CD4-positive, alpha-beta T cell treated with Interleukin-12 subunit alpha and Interleukin-12 subunit beta, for 1 hour (primary cell): Measurements from ENCODE around the gene SNX25.
A peak's percentile ranks its signal among the peaks of the same experiment; 100 is the strongest.

Experiments used
- DNase-seq: peaks from one replicate; pipeline ENCODE4 v3.0.0-alpha.2; 2020

SNX25 gene

DNA sequence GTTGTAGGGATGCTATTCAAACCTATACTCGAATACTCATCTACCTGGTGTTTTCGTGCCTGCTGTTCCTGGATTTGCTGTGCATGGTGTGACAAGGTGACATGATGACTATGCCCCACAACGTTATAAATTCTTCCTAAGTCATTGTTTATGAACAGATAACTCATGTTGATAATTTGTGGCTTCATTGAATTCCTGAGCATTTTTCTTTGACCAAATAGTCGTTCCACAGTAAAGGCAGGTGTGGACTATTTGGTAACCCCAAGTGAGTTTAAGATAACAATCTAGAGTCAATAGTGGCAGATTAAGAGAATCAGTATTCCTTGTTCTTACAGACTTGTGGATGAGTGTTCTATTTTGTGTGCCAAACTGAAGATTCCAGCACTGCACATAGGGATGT, 59.9 kb downstream of the SNX25 start:
- DNase-seq = no peak

DNA sequence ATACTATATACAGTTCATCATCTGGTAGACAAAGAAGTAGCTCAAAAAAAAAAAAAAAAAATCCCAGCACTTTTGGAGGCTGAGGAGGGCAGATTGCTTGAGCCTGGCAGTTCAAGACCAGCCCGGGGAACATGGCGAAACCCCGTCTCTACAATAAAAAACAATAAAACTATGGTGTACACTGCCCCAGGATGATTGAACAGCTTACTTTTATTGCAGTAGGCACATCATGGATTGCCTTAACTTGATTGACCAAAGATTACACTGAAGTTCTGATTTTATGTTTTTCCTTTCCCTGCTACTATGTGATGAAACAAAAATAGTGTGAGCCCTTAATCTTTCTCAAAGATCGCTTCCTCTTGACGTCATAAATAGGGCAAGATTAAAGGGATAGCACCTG, 60.6 kb downstream of the SNX25 start:
- no peak for DNase-seq

DNA sequence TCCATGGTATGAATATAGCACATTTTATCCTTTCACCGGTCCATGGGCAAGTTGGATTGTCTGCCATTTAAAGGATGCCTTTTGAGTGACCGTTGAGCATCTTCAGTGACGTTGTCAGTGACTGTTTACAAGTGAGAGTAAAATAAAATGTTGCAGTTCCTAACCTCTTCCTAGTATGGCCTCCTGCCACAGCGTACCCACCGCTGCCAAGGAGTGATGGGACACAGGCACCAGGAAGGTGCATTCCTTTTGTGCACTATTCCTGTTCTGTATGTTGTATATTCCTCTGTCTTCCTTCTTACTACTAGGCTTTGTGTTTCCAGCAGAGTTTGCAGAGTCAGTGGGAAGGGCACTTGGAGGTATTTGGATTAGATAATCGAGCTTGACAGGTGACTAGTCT, 61.5 kb downstream of the SNX25 start:
- DNase-seq = no peak

DNA sequence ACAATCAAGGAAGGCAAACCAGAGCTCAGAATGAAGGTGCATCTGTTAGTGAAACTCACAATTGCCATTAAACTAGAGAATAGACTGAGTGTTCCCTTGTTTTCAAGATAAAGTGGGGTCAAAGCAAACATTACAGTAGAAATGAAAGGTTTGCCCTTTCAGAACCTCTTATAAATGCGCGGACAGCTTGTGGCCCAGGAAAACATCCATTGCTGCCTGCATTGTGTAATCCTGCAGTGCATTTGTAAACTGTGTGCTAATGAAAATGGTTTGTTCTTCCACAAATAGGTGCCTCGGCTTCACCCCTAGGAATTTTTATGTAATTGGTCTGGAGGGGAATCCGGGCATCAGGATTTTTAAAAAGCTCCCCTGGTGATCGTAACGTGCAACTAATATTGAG, 62.8 kb downstream of the SNX25 start:
- DNase-seq = no peak

DNA sequence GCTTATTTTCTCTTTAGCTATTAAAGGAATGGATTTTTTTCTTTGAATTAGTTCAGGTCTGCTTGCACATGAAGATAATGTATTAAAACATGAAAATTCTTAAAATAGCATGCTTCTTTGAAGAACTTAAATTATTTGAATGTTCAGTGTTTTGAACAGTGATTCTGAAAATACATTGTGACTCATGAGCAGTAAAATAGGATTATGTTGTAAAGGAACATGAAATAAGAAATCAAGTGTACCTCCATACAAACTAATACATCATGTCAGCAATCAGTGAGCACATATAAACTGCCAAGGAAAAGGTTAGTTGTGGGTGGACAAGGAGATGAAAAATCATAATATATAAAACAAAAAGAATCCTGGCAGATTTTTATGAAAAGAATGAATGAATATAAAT, 66.1 kb downstream of the SNX25 start:
- DNase-seq = no peak

DNA sequence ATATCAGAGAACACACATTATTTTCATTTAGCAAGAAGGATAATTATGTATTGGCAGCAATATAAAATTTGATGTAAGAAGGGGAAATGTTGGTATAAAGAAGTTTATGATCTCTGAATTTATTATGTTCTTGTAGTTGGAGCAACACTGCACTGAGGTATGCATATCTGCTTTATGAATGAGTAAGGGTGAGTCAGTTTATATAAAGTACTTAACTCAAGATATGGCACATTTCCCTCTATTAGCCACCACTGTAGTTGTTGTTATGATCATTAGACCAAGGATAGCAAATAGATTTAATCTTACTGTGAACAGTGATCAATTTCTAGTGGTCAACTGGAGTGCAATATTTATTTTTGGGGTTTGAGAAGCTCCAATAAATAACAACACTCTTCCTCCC, 66.6 kb downstream of the SNX25 start:
- no peak for DNase-seq

DNA sequence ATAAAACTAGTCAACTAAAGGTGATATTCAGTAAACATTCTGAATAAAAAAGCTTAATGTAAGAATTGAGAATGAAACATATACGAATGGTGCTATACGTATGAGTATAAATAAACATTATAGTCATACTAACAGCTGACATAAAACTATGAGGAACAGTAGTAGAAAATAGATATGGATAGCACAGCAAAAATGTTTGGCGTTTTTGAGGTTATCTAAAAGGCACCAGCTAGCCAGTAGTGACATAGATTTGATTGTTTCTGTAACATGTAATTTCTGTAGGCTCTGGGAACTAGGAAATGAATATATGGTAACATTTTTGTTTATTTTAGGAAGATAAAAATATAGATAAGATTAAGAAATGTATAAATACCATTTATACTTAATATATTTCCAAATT, 69.3 kb downstream of the SNX25 start:
- no peak for DNase-seq

DNA sequence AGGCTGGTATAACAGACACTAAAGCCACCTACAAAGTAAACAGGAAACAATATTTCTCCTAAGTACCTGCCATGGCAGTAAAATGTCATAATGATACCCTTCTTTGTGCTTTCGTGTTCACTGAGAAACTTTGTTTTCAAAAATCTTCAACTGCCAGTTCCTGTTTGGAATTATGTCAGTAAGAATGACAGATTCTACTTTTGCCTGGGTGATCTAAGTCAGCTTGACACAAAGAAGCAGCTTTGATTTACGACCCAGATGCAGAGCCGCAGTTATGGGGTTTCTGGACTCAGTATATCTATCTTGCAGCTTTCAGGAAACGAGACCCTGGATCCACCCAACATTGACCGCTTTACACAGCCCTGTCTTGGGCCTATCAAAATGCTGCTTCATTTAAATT, 71.2 kb downstream of the SNX25 start:
- DNase-seq = no peak

DNA sequence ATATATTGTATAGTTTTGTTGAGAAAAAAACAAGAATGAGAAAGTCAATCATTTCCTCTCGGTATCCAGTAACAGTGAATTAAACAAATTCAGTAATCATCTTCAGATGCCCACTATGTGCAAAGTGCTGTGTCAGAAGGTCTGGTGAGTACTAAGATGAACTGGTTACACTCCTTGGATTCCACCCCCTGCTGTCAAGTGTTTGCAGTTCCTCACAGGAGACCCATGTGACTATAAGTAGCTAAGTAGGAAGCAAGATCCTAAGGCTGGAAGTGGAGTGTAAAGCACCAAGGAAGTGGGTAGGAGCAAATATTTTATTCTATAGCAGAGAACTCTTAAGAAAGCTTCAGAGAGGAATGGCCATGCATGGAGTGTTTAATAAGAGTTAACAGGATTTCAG, 73.6 kb downstream of the SNX25 start:
- DNase-seq = no peak

DNA sequence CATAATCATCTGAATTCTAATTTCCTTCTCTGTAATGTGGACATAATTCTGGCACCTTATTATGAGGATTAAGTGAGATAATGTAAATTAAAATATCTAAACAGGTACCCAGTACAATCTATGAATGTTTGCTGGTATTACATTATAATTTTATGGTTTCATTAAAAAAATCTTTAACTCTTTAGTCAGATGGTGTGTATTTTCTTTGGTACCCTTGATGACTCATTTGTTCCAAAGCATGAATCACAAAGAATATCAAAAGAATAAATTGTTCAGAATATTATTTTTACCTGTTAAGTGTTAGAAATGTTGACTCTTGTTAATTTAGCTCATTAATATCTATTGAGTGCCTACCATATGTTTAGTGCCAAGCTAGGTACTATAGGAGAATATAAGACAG, 74.3 kb downstream of the SNX25 start:
- no peak for DNase-seq

DNA sequence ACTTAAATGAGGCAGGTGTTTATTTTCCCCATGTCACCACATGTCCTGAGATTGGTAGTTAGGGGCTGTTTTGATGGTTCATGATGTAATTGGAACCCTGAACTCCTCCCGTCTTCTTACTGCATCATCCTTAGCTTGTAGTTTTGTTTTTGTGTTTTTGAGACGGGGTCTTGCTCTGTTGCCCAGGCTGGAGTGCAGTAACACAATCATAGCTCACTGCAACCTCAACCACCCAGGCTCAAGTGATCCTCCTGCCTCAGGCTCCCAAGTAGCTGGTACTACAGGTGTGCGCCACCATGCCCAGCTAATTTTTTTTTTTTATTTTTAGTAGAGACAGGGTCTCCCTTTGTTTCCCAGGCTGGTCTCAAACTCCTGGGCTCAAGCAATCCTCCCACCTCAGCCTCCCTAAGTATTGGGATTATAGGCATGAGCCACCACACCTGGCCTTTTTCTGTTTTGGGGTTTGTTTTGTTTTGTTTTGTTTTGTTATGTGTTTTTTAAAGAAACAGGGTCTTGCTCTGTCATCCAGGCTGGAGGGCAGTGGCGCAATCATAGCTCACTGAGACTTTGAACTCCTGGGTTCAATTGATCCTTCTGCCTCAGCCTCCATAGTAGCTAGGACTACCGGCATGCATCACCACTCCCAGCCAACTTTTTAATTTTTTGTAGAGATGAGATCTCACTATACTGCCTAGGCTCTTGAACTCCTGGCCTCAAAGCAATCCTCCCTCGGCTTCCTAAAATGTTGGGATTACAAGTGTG, 76.4 kb downstream of the SNX25 start:
- DNase-seq = no peak

DNA sequence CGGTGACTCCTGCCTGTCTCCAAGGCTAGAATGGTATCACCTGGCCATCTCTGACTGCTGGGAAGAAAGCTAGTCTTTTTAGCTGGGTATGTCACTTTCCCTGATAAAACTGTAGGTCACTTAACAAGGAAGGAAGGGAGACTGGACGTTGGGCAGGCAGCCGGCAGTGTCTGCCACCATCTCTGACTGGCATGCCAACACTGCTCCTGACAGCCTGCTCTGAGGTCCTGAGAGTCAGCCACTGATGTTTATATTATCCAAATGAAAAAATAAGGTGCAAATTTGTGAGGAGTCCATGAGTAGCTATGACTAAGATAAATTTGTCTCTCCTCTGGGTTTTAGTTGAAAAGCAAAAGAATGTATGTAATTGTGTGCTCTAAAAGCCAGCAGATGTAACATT, 77.2 kb downstream of the SNX25 start:
- no peak for DNase-seq

DNA sequence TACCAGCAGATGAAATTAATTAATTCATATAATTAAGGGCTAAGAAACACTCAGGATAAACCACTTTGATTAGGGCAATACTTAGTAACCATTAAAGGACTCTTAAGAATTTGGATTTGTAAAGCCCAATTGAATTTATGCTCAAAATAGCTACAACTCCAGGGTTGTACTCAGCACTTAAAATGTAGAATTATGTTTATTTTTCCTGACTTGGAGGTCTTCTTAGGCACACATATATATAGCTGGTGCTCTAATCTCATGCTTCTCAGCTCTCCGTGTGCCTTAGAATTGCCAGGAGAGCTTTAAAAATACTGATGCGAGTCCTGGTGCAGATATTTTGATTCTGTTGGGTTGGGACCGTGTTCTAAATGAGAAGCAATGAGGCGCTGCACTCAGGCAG, 77.6 kb downstream of the SNX25 start:
- DNase-seq = no peak

DNA sequence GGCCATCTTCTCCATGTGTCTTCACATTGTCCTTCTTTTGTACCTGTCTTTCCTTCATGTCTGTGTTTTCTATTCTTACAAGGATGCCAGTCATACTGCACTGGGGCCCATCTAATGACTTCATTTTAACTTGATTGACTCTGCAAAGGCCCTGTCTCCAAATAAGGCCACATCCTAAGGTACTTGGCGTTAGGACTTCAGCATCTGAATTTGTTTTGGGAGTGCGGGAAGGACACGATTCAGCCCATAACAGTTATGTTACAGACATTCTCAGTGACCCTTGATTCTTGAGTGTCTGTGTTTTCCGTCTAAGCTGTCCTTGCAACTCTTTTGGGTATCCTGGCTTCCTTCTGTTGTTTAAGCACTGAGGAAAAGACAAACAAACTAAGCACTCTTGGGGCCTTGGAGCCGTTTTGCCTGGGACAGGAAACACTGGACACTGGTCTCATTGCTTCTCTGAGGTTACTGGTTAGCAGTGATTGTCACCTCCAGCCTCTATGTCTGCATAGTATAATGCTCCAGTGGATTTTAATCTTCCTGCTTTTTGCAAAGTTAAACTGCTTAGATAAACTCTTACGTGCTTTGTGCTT, 80.7 kb downstream of the SNX25 start:
- no peak for DNase-seq

DNA sequence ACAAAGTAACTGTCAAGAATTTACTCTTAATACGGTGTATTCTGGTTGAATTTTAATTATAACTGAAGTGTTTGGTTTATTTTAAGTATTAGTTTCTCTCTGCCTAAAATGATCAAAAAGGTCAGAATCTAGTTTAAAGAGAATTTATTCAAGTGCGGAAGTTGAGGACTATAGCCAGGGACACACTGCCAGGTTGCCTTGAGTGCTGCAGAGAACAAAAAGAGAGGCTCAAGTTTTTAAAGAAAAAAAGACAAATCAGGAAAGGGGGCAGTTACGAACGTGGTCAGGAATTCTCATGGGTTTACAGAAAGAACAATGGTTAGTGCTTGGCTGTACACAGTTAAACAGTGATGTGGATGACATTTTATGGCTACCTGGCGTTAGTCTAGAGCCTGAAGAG, 81.3 kb downstream of the SNX25 start:
- no peak for DNase-seq

DNA sequence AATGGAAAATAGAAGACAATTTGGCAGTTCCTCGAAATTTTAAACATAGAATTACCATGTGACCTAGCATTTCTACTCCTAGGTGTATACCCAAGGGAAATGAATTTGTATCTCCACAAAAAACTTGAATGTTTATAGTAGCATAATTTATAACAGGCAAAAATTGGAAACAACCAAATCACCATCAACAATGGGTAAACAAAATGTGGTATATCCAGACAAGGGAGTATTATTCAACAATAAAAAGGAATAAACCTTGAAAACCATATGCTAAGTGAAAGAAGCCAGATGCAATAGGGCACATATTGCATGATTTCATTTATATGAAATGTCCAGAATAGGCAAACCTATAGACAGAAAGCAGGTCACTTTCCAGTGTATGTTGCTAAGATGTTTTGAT, 83.8 kb downstream of the SNX25 start:
- DNase-seq = no peak

DNA sequence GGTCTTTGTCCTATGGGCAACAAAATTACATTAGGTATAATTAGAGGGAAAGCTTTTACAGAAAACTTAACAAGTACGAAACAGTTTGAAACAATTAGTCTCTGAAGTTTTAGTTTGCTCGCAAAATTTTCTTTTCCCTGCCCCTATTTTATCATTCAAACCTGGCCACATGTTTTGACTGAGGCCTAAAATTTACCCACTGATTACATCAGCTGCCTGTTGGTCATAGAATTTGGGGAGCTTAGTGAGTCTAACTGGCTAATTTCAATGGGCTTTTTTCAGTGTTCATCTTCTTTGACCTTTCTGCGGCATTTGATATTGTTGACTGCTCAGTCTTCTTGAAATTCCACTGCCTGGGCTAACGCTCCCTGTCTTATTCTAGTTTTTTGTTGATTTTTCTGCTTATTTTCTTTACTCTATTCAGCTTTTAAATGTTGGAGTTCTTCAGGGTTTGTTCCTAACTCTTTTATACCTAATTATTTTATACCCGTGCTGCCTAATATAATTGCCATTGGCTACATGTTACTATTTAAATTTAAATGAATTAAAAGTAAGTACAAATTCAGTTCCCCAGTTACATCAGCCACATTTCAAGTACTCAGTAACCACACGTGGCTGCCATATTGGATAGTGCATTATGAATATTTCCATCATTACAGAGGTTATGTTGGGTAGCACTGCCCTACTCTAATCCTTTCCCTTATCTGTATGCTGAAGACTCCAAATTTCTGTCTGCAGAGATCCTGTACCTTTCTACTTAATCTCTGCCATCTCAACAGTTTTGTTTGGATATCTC, 87.5 kb downstream of the SNX25 start:
- DNase-seq = no peak

DNA sequence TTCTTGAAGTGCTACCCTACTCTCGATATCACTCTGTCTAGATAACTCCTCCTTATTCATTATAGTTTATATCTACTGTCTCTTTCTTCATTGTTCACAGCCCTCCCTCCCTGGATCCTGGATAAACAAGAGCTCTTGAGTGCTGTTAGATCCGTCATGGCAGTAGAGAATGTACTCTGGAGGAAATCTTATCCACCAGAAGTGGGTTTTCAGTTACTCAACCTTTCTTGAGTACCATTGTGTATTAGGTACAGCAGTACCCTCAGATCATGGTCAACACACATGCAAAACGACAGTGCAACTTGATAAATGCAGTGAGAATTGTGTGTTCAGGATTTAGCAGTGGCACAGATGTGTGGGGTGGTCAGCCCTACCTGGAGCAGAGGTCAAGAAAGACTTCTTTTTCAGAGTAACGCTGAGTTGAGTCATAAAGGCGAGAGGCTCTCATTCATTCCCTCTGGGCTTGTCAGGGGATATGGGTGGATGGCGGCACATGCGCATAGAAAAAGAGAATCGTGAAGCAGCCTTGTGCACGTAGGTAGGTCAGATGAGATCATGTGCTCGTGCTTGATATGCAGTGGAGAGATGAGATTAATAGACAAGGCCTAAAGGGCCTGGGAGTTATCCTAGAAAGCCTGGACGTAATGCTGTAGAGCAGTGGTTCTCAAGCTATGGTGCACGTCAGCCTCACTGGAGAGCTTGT, 89.5 kb downstream of the SNX25 start:
- no peak for DNase-seq

DNA sequence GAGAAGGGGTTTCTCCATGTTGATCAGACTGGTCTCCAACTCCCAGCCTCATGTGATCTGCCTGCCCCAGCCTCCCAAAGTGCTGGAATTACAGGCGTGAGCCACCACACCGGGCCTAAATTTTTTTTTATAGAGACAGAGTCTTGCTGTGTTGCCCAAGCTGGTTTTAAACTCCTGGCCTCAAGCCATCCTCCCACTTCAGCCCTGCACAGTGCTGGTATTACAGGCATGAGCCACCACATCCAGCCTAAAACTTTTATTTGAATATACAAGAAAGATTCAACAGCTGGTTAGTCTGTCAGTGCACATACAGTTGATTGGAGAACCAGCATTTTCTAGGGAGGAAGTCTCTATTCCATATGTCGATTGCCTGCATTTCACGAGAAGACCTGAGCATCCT, 95.1 kb downstream of the SNX25 start:
- no peak for DNase-seq

DNA sequence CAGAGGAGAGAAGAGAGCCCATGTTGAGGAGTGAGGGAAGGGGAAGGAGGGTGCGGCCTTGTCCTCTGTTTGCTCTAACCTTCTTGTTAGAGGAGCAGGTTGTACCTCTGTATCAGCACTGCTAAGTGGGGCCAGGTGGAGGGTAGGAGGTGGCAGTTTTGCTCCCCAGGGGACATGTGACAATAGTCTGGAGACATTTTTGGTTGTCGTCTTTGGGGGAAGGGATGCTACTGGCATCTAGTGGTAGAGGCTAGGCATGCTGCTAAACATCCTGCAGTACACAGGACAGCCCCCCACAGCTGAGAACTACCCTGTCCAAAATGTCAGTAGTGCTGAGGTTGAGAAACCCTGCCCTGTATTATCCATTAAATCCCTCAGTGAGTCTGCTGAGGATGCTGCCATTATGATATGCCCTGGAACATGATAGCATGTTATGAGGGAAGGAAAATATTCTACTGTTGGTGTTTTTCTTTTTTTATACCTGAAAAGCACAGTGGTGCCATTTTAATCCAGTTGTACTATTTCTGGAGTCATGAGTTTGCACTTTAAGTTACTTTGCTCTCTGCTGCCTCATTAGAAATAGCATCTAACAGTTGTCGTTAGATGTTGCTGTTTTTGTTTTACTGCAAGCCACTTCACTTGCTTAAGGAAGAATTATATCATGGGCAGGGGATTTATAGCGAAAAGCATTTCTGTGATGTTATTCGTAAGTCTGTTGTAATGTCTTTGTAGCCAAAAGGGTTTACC, 95.7 kb downstream of the SNX25 start:
- peak; percentile 41 for DNase-seq

DNA sequence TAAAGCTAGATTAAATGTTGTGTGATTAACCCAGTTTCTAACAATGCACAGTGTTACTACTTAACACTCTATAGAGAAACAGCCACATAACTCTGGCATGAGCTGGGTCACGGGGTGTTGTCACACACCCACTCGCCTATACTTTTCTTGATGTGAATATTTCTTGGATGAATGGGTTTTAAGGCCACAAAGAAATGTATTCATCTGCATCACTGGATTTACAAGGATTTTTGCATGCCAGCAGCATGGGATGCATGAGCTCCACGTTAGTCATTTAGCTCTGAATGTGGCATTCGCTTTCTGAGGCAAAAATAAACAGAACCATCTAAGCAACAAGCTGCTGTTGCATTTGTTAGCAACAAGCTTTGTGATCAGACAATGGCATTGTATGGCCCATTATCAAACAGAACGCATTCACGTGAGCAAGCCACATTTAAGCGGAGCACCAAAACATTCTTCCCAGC, 96.6 kb downstream of the SNX25 start:
- no peak for DNase-seq

DNA sequence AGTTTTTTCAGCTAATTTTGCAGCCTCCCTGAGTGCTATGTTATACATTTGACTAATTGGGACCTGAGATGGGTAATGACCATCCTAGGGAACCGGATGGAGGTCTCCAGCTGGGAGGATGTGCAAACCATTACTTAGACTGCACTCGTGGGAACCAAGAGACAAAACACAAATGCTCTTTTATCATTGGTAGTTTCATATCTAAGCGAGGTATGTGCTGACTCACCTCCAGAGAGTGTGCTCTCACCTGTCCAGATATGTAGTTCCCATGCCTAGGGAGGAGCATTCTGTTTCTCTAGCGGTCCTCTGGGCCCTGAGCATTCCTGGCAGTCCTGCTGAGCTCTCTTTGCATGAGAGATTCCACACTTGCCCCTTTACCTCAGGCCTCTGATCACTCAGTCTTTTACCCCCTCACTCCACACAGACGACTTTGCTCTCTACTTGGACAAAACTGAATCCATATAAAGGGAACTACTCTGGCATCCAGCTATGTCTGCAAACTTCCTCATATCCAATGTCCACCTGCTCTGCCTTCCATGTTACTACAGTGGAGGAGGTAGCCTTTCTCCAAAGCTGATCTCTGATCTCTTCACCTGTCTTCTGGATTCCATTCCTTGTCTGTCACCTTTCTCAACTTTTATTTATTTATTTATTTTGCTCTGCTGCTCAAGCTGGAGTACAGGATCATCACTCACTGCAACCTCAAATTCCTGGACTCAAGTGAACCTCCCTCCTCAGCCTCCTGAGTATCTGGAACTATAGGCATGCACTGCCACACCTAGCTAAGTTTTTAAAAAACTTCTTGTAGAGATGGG, 97.9 kb downstream of the SNX25 start:
- no peak for DNase-seq
